GM12878 (cell line): ENCODE results near the gene CCDC187. TPM values are rescaled to one million over a fixed set of nuclear protein-coding genes. Genes with fewer than 3 reads are reported as not detected.

Experiments used
- ATAC-seq: fragments of 200-7000 bp; cut with Tn5 transposase; 3 replicates; pipeline ENCODE4 v1.9.1; 2020; ENCODE audit warnings: mild to moderate bottlenecking, moderate library complexity
- BruUV-seq: library from RNA; stranded (reverse); fragments of 400-500 nt; replicated peaks from 2 replicates; lab custom pipeline; 2021; lab: Mats Ljungman, UMichigan
- CTCF ChIA-PET: fragments of 300-600 bp; sonication (Branson Sonifier 250); formaldehyde crosslinking; extraction: SDS; loops from one replicate; lab custom pipeline; 2021; ENCODE audit warnings: inconsistent platforms; lab: Yijun Ruan, JAX
- POLR2A ChIA-PET: fragments of 350-600 bp; formaldehyde crosslinking; extraction: SDS; loops from one replicate; lab custom pipeline; 2021; ENCODE audit warnings: inconsistent platforms; lab: Charles Lee
- RAD21 ChIA-PET: fragments of 300-600 bp; sonication (Branson Sonifier 250); formaldehyde crosslinking; loops from one replicate; lab custom pipeline; 2023; ENCODE audit warnings: antibody characterized with exemption; ENCODE audit not compliant: unreplicated experiment; lab: Charles Lee
- SMC1A ChIA-PET: fragments of 300-600 bp; sonication (Branson Sonifier 250); formaldehyde crosslinking; loops from one replicate; lab custom pipeline; 2023; ENCODE audit not compliant: unreplicated experiment, uncharacterized antibody; lab: Charles Lee
- DNase-seq: peaks from one replicate; pipeline ENCODE4 v3.0.0-alpha.2; 2011; ENCODE audit warnings: low read depth, low spot score
- FAIRE-seq: peaks from 3 replicates; lab custom pipeline; 2011; peaks lifted over from hg19 to GRCh38; lab: Jason Lieb, UNC
- H2AFZ ChIP-seq: 2 replicates; pipeline ENCODE4 v1.6.0; 2011; ENCODE audit warnings: low read depth, low read length, control low read depth; ENCODE audit not compliant: control insufficient read depth
- H3K27ac ChIP-seq: 2 replicates; pipeline ENCODE4 v1.5.1; 2011; ENCODE audit warnings: control low read depth; ENCODE audit not compliant: control insufficient read depth, insufficient read depth
- H3K27me3 ChIP-seq, 2 experiments: replicated peaks in 1 of 2; 2 replicates each; pipeline versions ENCODE4 v1.6.0 to v1.6.1; 2011; ENCODE audit warnings: low read length in 1 of 2; ENCODE audit not compliant: control insufficient read depth in 2 of 2, insufficient read depth in 2 of 2
- H3K36me3 ChIP-seq, 2 experiments: 2 replicates each; pipeline ENCODE4 v1.5.1; 2011; ENCODE audit warnings: low read length in 1 of 2; ENCODE audit not compliant: control insufficient read depth in 2 of 2, insufficient read depth in 2 of 2
- H3K4me1 ChIP-seq: 2 replicates; pipeline ENCODE4 v1.6.1; 2011; ENCODE audit warnings: mild to moderate bottlenecking, low read length, moderate library complexity, mixed read lengths; ENCODE audit not compliant: control insufficient read depth, insufficient read depth
- H3K4me2 ChIP-seq: 2 replicates; pipeline ENCODE4 v1.6.0; 2011; ENCODE audit warnings: control low read depth; ENCODE audit not compliant: control insufficient read depth, insufficient read depth
- H3K4me3 ChIP-seq: fragments of 200-600 bp; sonication (generic); 2 replicates; pipeline ENCODE4 v1.5.1; 2016
- H3K79me2 ChIP-seq: 2 replicates; pipeline ENCODE4 v1.6.0; 2011; ENCODE audit warnings: low read length; ENCODE audit not compliant: control insufficient read depth, insufficient read depth
- H3K9ac ChIP-seq: 2 replicates; pipeline ENCODE4 v1.8.0; 2011; ENCODE audit warnings: low read length, control low read depth, mixed read lengths; ENCODE audit not compliant: control insufficient read depth, insufficient read depth
- H3K9me3 ChIP-seq: replicated peaks from 3 replicates; pipeline ENCODE4 v1.5.1; 2011; ENCODE audit warnings: mild to moderate bottlenecking, low read length; ENCODE audit not compliant: control insufficient read depth, insufficient read depth
- H4K20me1 ChIP-seq: 2 replicates; pipeline ENCODE4 v1.6.0; 2011; ENCODE audit not compliant: control insufficient read depth, insufficient read depth
- CTCF ChIP-seq, 3 experiments: IDR thresholded peaks in 2 of 3; conservative IDR thresholded peaks in 1 of 3; 2 replicates each; pipeline ENCODE4 v1.5.1; 2011; ENCODE audit warnings: low read depth in 3 of 3, low read length in 3 of 3, mild to moderate bottlenecking in 3 of 3, control low read depth in 2 of 3, moderate library complexity in 2 of 3, inconsistent platforms in 1 of 3, mixed read lengths in 1 of 3; ENCODE audit not compliant: control insufficient read depth in 2 of 3, insufficient read depth in 1 of 3; ENCODE audit errors: extremely low read depth in 1 of 3
- WGBS: methylation state at CpG from one replicate; pipeline ENCODE4 v1.1.6; 2016; ENCODE audit warnings: low lambda C conversion rate; ENCODE audit not compliant: insufficient replicate concordance, insufficient coverage; ENCODE audit errors: missing lambda C conversion rate; 5-methylcytosine and 5-hydroxymethylcytosine counted together
- in situ Hi-C: fragments of 300-500 bp; cut with MboI; formaldehyde crosslinking; loops from 9 replicates; pipeline ENCODE4 v1.14.3; 2018; ENCODE audit warnings: mixed read lengths
- intact Hi-C: fragments of 100-400 bp; cut with micrococcal nuclease; formaldehyde crosslinking; loops from one replicate; pipeline ENCODE4 v1.14.2; 2022; ENCODE audit not compliant: unreplicated experiment
- polyA plus RNA-seq, 11 experiments: library from polyadenylated mRNA; depleted of rRNA in 4 of 11; unstranded in 6 of 11; stranded (reverse) in 5 of 11; fragments of >200 nt; fragmentation: Nextera tagmentation in 4 of 11; fragmentation: Illumina TruSeq in 1 of 11; extraction: Ambion mirVana in 4 of 11; extraction: Trizol in 1 of 11; gene quantifications; 1 replicate in 1 of 11; 2 replicates in 10 of 11; pipeline versions ENCODE4 v1.2.1 to v1.2.3, GENCODE V29; 2011 to 2016; ENCODE audit warnings: inconsistent platforms in 2 of 11, missing spikeins in 2 of 11, low read depth in 1 of 11
- total RNA-seq, 4 experiments: library from RNA; depleted of rRNA in 3 of 4; stranded (reverse); fragments of >200 nt in 3 of 4; fragmentation: Illumina TruSeq in 1 of 4; extraction: Trizol in 1 of 4; gene quantifications; 2 replicates each; pipeline versions ENCODE4 v1.2.1 to v1.2.3, GENCODE V29; 2013 to 2021
- TF ChIP-seq, protein P1 (sequence below): fragments of 450-650 bp; IDR thresholded peaks from 2 replicates; pipeline ENCODE4 v1.6.1; 2017; ENCODE audit warnings: borderline replicate concordance

The CCDC187 gene
- total and polyA plus RNA-seq, 10 of the 15 experiments (the other 5 are each of a cell fraction or from before 2014, with no cell fraction given): 0.04 to 0.23 (median 0.04) TPM; not detected in 7

GRCh38 chr9:136268318-136268717 lies 35.6 kb downstream of the CCDC187 start:
- Histone ChIP-seq H3K4me3 (no peak overlapping the region), H3K9ac (no peak overlapping the region), H3K4me1 (no peaks in the 10 kb centered on the region), H3K9me3 (no peaks in the 10 kb centered on the region), H2AFZ (no peak overlapping the region), H3K36me3 (no peaks in the 10 kb centered on the region), H4K20me1 (no peaks in the 10 kb centered on the region), H3K27ac (no peak overlapping the region), H3K79me2 (no peaks in the 10 kb centered on the region), H3K27me3 (no peaks in the 10 kb centered on the region), H3K4me2 (peak overlapping the region; percentile 51; the same call in 1 of the 2 replicates)
- no TSS peak for BruUV-seq
- ChIA-PET SMC1A (interaction anchor here (1.8 kb wide), 1 partner anchor 97 kb away, joined by 4 read pairs; no protein-coding TSS in a partner anchor), POLR2A (interaction anchor here (1.3 kb wide), 2 partner anchors 28 to 175 kb away, joined by 3 read pairs; no protein-coding TSS in a partner anchor), CTCF (interaction anchor here (0.5 to 2.7 kb wide), 12 partner anchors 10 to 1710 kb away, joined by 3 to 11 read pairs (median 4); no protein-coding TSS in a partner anchor), RAD21 (interaction anchor here (1.5 to 2.1 kb wide), 2 partner anchors 25 to 98 kb away, joined by 4 to 7 read pairs; no protein-coding TSS in a partner anchor)
- 49% methylated on average over 6 of the region's 6 CpGs for WGBS
- intact Hi-C loops: no loop called here
- in situ Hi-C loops: no loop called here
- ATAC-seq: no peak
- FAIRE-seq: no peak
- peak in 1 of 3 experiments; percentile 30; a peak in 2 of 6 replicates for TF ChIP-seq CTCF (IDR thresholded peaks at IDR 0.05 in 2 of 3, conservative IDR thresholded peaks at IDR 0.05 in 1 of 3; ENCODE audit: control insufficient read depth in 2 of 3, extremely low read depth in 1 of 3, insufficient read depth in 1 of 3, low read depth in 3 of 3, low read length in 3 of 3)
- TF ChIP-seq, protein P1, sequence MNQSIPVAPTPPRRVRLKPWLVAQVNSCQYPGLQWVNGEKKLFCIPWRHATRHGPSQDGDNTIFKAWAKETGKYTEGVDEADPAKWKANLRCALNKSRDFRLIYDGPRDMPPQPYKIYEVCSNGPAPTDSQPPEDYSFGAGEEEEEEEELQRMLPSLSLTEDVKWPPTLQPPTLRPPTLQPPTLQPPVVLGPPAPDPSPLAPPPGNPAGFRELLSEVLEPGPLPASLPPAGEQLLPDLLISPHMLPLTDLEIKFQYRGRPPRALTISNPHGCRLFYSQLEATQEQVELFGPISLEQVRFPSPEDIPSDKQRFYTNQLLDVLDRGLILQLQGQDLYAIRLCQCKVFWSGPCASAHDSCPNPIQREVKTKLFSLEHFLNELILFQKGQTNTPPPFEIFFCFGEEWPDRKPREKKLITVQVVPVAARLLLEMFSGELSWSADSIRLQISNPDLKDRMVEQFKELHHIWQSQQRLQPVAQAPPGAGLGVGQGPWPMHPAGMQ: no peak
- DNase-seq: no peak
